HepG2 (cell line): Measurements from ENCODE around the gene SLC41A3. TPM values are rescaled to one million over a fixed set of nuclear protein-coding genes. Genes with fewer than 3 reads are reported as not detected.
A peak's percentile ranks its signal among the peaks of the same experiment; 100 is the strongest.

Experiments
- ADNP ChIP-seq: sonication (generic); formaldehyde crosslinking; IDR thresholded peaks from 2 replicates; pipeline ENCODE4 v1.4.0; 2020; ENCODE audit warnings: missing genetic modification reagents
- BORCS8-MEF2B ChIP-seq: sonication (generic); formaldehyde crosslinking; IDR thresholded peaks from 2 replicates; pipeline ENCODE4 v1.8.0; 2022; ENCODE audit warnings: mild to moderate bottlenecking, missing genetic modification reagents
- GMEB1 ChIP-seq: sonication (generic); formaldehyde crosslinking; IDR thresholded peaks from 2 replicates; pipeline ENCODE4 v1.5.1; 2020; ENCODE audit warnings: missing genetic modification reagents, mild to moderate bottlenecking, borderline replicate concordance
- HMGXB4 ChIP-seq, 2 experiments: sonication (generic) in 1 of 2; formaldehyde crosslinking in 1 of 2; IDR thresholded peaks; 2 replicates each; pipeline versions ENCODE4 v1.4.0 to v1.6.1; 2018 to 2020; ENCODE audit warnings: missing genetic modification reagents in 2 of 2, borderline replicate concordance in 1 of 2, low read depth in 1 of 2, mild to moderate bottlenecking in 1 of 2, missing biosample characterization in 1 of 2
- HNRNPUL1 ChIP-seq: fragments of 200-400 bp; formaldehyde crosslinking; IDR thresholded peaks from 2 replicates; pipeline ENCODE4 v1.6.1; 2017; ENCODE audit warnings: low read depth, mild to moderate bottlenecking, low read length, moderate library complexity
- PHF8 ChIP-seq: sonication (generic); formaldehyde crosslinking; IDR thresholded peaks from 2 replicates; pipeline ENCODE4 v1.5.0; 2020; ENCODE audit warnings: missing genetic modification reagents
- POLR2G ChIP-seq: fragments of 200-400 bp; formaldehyde crosslinking; IDR thresholded peaks from 2 replicates; pipeline ENCODE4 v1.6.1; 2018; ENCODE audit warnings: mild to moderate bottlenecking, low read depth, low read length, moderate library complexity
- RAD21 ChIP-seq: fragments of 450-650 bp; formaldehyde crosslinking; IDR thresholded peaks from 2 replicates; pipeline ENCODE4 v1.5.0; 2020; ENCODE audit warnings: mild to moderate bottlenecking
- RFX1 ChIP-seq: fragments of 450-650 bp; IDR thresholded peaks from 2 replicates; pipeline ENCODE4 v1.6.1; 2017
- RXRA ChIP-seq: sonication (generic); formaldehyde crosslinking; IDR thresholded peaks from 2 replicates; pipeline ENCODE4 v1.5.1; 2020; ENCODE audit warnings: missing genetic modification reagents
- STAG1 ChIP-seq: sonication (generic); formaldehyde crosslinking; IDR thresholded peaks from 2 replicates; pipeline ENCODE4 v1.4.0; 2020; ENCODE audit warnings: missing genetic modification reagents
- TBX2 ChIP-seq: sonication (generic); formaldehyde crosslinking; IDR thresholded peaks from 2 replicates; pipeline ENCODE4 v1.5.0; 2020; ENCODE audit warnings: missing genetic modification reagents, mild to moderate bottlenecking, borderline replicate concordance
- TMF1 ChIP-seq: sonication (generic); formaldehyde crosslinking; IDR thresholded peaks from 2 replicates; pipeline ENCODE4 v1.8.1; 2022; ENCODE audit warnings: low read depth, missing genetic modification reagents
- ZBTB38 ChIP-seq: sonication (generic); formaldehyde crosslinking; IDR thresholded peaks from 2 replicates; pipeline ENCODE4 v1.5.1; 2020; ENCODE audit warnings: mild to moderate bottlenecking, missing genetic modification reagents
- ZNF574 ChIP-seq: sonication (generic); formaldehyde crosslinking; IDR thresholded peaks from 2 replicates; pipeline ENCODE4 v1.4.0; 2020; ENCODE audit warnings: missing genetic modification reagents
- ZNF605 ChIP-seq: sonication (generic); formaldehyde crosslinking; IDR thresholded peaks from 2 replicates; pipeline ENCODE4 v1.8.0; 2022; ENCODE audit warnings: mild to moderate bottlenecking, missing genetic modification reagents
- ZNF687 ChIP-seq: sonication (generic); formaldehyde crosslinking; IDR thresholded peaks from 2 replicates; pipeline ENCODE4 v1.5.1; 2020; ENCODE audit warnings: mild to moderate bottlenecking, missing genetic modification reagents, moderate library complexity
- polyA plus RNA-seq, 8 experiments: library from polyadenylated mRNA; depleted of rRNA in 3 of 8; stranded (reverse) in 7 of 8; unstranded in 1 of 8; fragments of >200 nt; fragmentation: Illumina TruSeq in 4 of 8; extraction: Trizol in 4 of 8; gene quantifications; 2 replicates each; pipeline versions ENCODE4 v1.2.1 to v1.2.3, GENCODE V29; 2011 to 2016; ENCODE audit warnings: low read depth in 4 of 8, missing spikeins in 1 of 8, mixed read lengths in 1 of 8; ENCODE audit not compliant: insufficient read depth in 1 of 8
- total RNA-seq, 5 experiments: library from RNA; depleted of rRNA; stranded (reverse); fragments of >200 nt; fragmentation: Illumina TruSeq; extraction: Trizol; gene quantifications; 2 replicates each; pipeline ENCODE4 v1.2.3, GENCODE V29; 2016; ENCODE audit warnings: low read depth in 1 of 5

Gene SLC41A3
- total and polyA plus RNA-seq, 2 of the 13 experiments (the other 11 are each of a cell fraction or from before 2014, with no cell fraction given) = 26.0 to 71.1 TPM

- TF ChIP-seq TBX2 (CRISPR knock-in tag) (peak; percentile 38; the same call in 1 of the 2 replicates), BORCS8-MEF2B (CRISPR knock-in tag) (0 out of 2 replicates have a peak, but pooled peaks have one; percentile 34), GMEB1 (CRISPR knock-in tag) (peak; percentile 52), RXRA (0 out of 2 replicates have a peak, but pooled peaks have one; percentile 5), ZBTB38 (CRISPR knock-in tag) (no peak), POLR2G (peak; percentile 65), ZNF605 (CRISPR knock-in tag) (peak; percentile 11; the same call in 1 of the 2 replicates), TMF1 (CRISPR knock-in tag) (0 out of 2 replicates have a peak, but pooled peaks have one; percentile 26), STAG1 (CRISPR knock-in tag) (peak; percentile 23; the same call in 1 of the 2 replicates), ADNP (CRISPR knock-in tag) (no peak), ZNF574 (CRISPR knock-in tag) (0 out of 2 replicates have a peak, but pooled peaks have one; percentile 14), HNRNPUL1 (no peak), HMGXB4 (CRISPR knock-in tag; IDR thresholded peaks at IDR 0.05; ENCODE audit: borderline replicate concordance in 1 of 2, low read depth in 1 of 2) (peak; percentile 60 to 68; a peak in 3 of 4 replicates), PHF8 (CRISPR knock-in tag) (peak; percentile 29; the same call in 1 of the 2 replicates), RFX1 (no peak), ZNF687 (peak; percentile 71), RAD21 (peak; percentile 69)
Observed at GRCh38 chr3:126083913-126084767, at the start of gene SLC41A3 (continued).
